OCI-LY1 (cell line): ENCODE measurements around the gene NARF.
A peak's percentile ranks its signal among the peaks of the same experiment; 100 is the strongest.

Source experiments
- H2AFZ ChIP-seq: fragments of 200-600 bp; sonication (generic), shearing (Covaris generic); 2 replicates; pipeline ENCODE4 v1.6.0; 2014; ENCODE audit warnings: antibody characterized with exemption, mild to moderate bottlenecking, low read length
- H3F3A ChIP-seq: fragments of 200-600 bp; sonication (generic), shearing (Covaris generic); 2 replicates; pipeline ENCODE4 v1.6.0; 2014; ENCODE audit warnings: mild to moderate bottlenecking, antibody characterized with exemption, low read length, moderate library complexity; ENCODE audit not compliant: insufficient read depth
- H3K27ac ChIP-seq: fragments of 200-600 bp; sonication (generic); 2 replicates; pipeline ENCODE4 v1.5.1; 2014; ENCODE audit warnings: low read length, mixed run types, mild to moderate bottlenecking, low read depth; ENCODE audit not compliant: poor library complexity, severe bottlenecking
- H3K27me3 ChIP-seq: fragments of 200-600 bp; sonication (generic); 2 replicates; pipeline ENCODE4 v1.6.0; 2014; ENCODE audit warnings: antibody characterized with exemption, mild to moderate bottlenecking, low read length, moderate library complexity; ENCODE audit not compliant: insufficient read depth
- H3K36me3 ChIP-seq: fragments of 200-600 bp; sonication (generic); 2 replicates; pipeline ENCODE4 v1.6.1; 2014; ENCODE audit warnings: mild to moderate bottlenecking, antibody characterized with exemption, low read length, moderate library complexity, mixed read lengths; ENCODE audit not compliant: insufficient read depth
- H3K4me1 ChIP-seq: fragments of 200-600 bp; sonication (generic); 2 replicates; pipeline ENCODE4 v1.5.1; 2014; ENCODE audit warnings: mild to moderate bottlenecking, low read length, moderate library complexity; ENCODE audit not compliant: insufficient read depth, severe bottlenecking
- H3K4me2 ChIP-seq: fragments of 200-600 bp; sonication (generic), shearing (Covaris generic); 2 replicates; pipeline ENCODE4 v1.6.1; 2014; ENCODE audit warnings: low read length
- H3K4me3 ChIP-seq: fragments of 200-600 bp; sonication (generic); 2 replicates; pipeline ENCODE4 v1.5.1; 2014; ENCODE audit warnings: low read length, low read depth, mild to moderate bottlenecking, mixed read lengths; ENCODE audit not compliant: poor library complexity, severe bottlenecking
- H3K79me2 ChIP-seq: fragments of 200-600 bp; shearing (Covaris generic); 2 replicates; pipeline ENCODE4 v1.6.1; 2016; ENCODE audit warnings: mixed run types, low read length, mixed read lengths; ENCODE audit not compliant: insufficient read depth
- H3K9ac ChIP-seq: fragments of 200-600 bp; sonication (generic), shearing (Covaris generic); 2 replicates; pipeline ENCODE4 v1.6.1; 2014; ENCODE audit warnings: mild to moderate bottlenecking, low read length, mixed read lengths
- H3K9me2 ChIP-seq: fragments of 200-600 bp; sonication (generic), shearing (Covaris generic); 2 replicates; pipeline ENCODE4 v1.6.1; 2014; ENCODE audit warnings: low read depth, mild to moderate bottlenecking, low read length, mixed read lengths
- H3K9me3 ChIP-seq: fragments of 200-600 bp; shearing (Covaris generic); 2 replicates; pipeline ENCODE4 v1.6.1; 2014; ENCODE audit warnings: low read length, mixed read lengths
- H4K20me1 ChIP-seq: fragments of 200-600 bp; sonication (generic), shearing (Covaris generic); 2 replicates; pipeline ENCODE4 v1.6.0; 2016; ENCODE audit warnings: mild to moderate bottlenecking, low read length; ENCODE audit not compliant: insufficient read depth
- CTCF ChIP-seq: fragments of 200-600 bp; sonication (generic), shearing (Covaris generic); IDR thresholded peaks from 2 replicates; pipeline ENCODE4 v1.5.1; 2017; ENCODE audit warnings: mild to moderate bottlenecking, antibody characterized with exemption, low read length, moderate library complexity, mixed read lengths
- EZH2 ChIP-seq: fragments of 200-600 bp; sonication (generic), shearing (Covaris generic); IDR thresholded peaks from 2 replicates; pipeline ENCODE4 v1.8.0; 2017; ENCODE audit warnings: borderline replicate concordance, mixed run types, mild to moderate bottlenecking, antibody characterized with exemption, low read length, moderate library complexity, mixed read lengths

The NARF gene

GRCh38 chr17:82496529-82497434 lies 38.2 kb downstream of the NARF start:
- peaks cover 47% of the 10 kb centered on the region for H3K4me1 ChIP-seq
- peak overlapping the region; percentile 95 for H3K27ac ChIP-seq
- H3K4me3 ChIP-seq = peak overlapping the region; percentile 69
- TF ChIP-seq EZH2 = no peak
- TF ChIP-seq CTCF = no peak
- H4K20me1 ChIP-seq = no peaks in the 10 kb centered on the region
- no peaks in the 10 kb centered on the region for H3K9me2 ChIP-seq
- H3K9ac ChIP-seq = peak overlapping the region; percentile 83
- H3K4me2 ChIP-seq = peak overlapping the region; percentile 93
- no peaks in the 10 kb centered on the region for H3K9me3 ChIP-seq
- H2AFZ ChIP-seq = no peak overlapping the region
- H3F3A ChIP-seq = 0 out of 2 replicates have a peak, but pooled peaks cover 6% of the 10 kb centered on the region
- no peaks in the 10 kb centered on the region for H3K27me3 ChIP-seq
- no peaks in the 10 kb centered on the region for H3K79me2 ChIP-seq
- no peaks in the 10 kb centered on the region; the same call in 1 of the 2 replicates for H3K36me3 ChIP-seq

GRCh38 chr17:82497483-82498405 lies 39.2 kb downstream of the NARF start:
- H2AFZ ChIP-seq = no peak overlapping the region
- no peaks in the 10 kb centered on the region for H4K20me1 ChIP-seq
- H3F3A ChIP-seq = 0 out of 2 replicates have a peak, but pooled peaks cover 6% of the 10 kb centered on the region
- H3K27me3 ChIP-seq = no peaks in the 10 kb centered on the region
- peak overlapping the region; percentile 73 for H3K4me2 ChIP-seq
- peak overlapping the region; percentile 54 for H3K4me3 ChIP-seq
- peak overlapping the region; percentile 73 for H3K9ac ChIP-seq
- no peaks in the 10 kb centered on the region for H3K9me2 ChIP-seq
- H3K4me1 ChIP-seq = peaks cover 54% of the 10 kb centered on the region
- H3K36me3 ChIP-seq = no peaks in the 10 kb centered on the region; the same call in 1 of the 2 replicates
- TF ChIP-seq CTCF = no peak
- no peak for TF ChIP-seq EZH2
- H3K79me2 ChIP-seq = no peaks in the 10 kb centered on the region
- peak overlapping the region; percentile 83 for H3K27ac ChIP-seq
- no peaks in the 10 kb centered on the region for H3K9me3 ChIP-seq

- Histone ChIP-seq H3K36me3 (no peaks in the 10 kb centered on the region; the same call in 1 of the 2 replicates), H3K4me1 (peaks cover 35% of the 10 kb centered on the region), H3K27me3 (no peaks in the 10 kb centered on the region), H2AFZ (no peak overlapping the region), H3K9me2 (no peaks in the 10 kb centered on the region), H3K79me2 (no peaks in the 10 kb centered on the region), H4K20me1 (no peaks in the 10 kb centered on the region), H3K27ac (peak overlapping the region; percentile 46), H3K9ac (no peak overlapping the region), H3K4me3 (no peak overlapping the region), H3F3A (no peaks in the 10 kb centered on the region), H3K9me3 (0 out of 2 replicates have a peak, but pooled peaks cover 3% of the 10 kb centered on the region), H3K4me2 (no peak overlapping the region)
- TF ChIP-seq EZH2 (no peak), CTCF (no peak)
These were observed 43.7 kb downstream of the NARF start for GRCh38 chr17:82502207-82502606.
